Right lobe of liver (tissue), 6 donors: ENCODE data around the gene ARL13B. TPM values are rescaled to one million over a fixed set of nuclear protein-coding genes. Genes with fewer than 3 reads are reported as not detected.

ENCODE experiments used
- ATAC-seq, 4 donors: fragments of 200-7000 bp; cut with Tn5 transposase; one replicate each; pipeline ENCODE4 v1.9.1; 2020; ENCODE audit warnings: mild to moderate bottlenecking in 4 of 4, moderate library complexity in 4 of 4
- DNase-seq, 3 donors: peaks; one replicate each; pipeline ENCODE4 v3.0.0-alpha.2; 2020
- H3K27ac ChIP-seq, 3 donors: fragments of 200-600 bp; one replicate each; pipeline ENCODE4 v1.8.0; 2022
- H3K27me3 ChIP-seq, 2 donors: fragments of 200-600 bp; one replicate each; pipeline ENCODE4 v1.8.0; 2022
- H3K36me3 ChIP-seq, 4 donors: fragments of 200-600 bp; sonication (generic) in 1 of 4; one replicate each; pipeline versions ENCODE4 v1.5.1 to v1.8.0; 2017 to 2022; ENCODE audit warnings: control low read depth in 1 of 4
- H3K4me1 ChIP-seq, 4 donors: fragments of 200-600 bp; sonication (generic) in 1 of 4; one replicate each; pipeline versions ENCODE4 v1.5.1 to v1.8.0; 2017 to 2022; ENCODE audit warnings: control low read depth in 1 of 4
- H3K4me3 ChIP-seq, 3 donors: fragments of 200-600 bp; one replicate each; pipeline ENCODE4 v1.8.0; 2022
- H3K9me3 ChIP-seq, 4 donors: fragments of 200-600 bp; sonication (generic) in 1 of 4; one replicate each; pipeline versions ENCODE4 v1.5.1 to v1.8.0; 2017 to 2022; ENCODE audit warnings: control low read depth in 1 of 4
- CTCF ChIP-seq, 4 donors: fragments of 200-600 bp in 3 of 4; fragments of 450-650 bp in 1 of 4; IDR thresholded peaks; one replicate each; pipeline versions ENCODE4 v1.5.1 to v1.8.0; 2016 to 2022; ENCODE audit warnings: antibody characterized with exemption in 4 of 4, mild to moderate bottlenecking in 2 of 4
- POLR2A ChIP-seq: fragments of 450-650 bp; IDR thresholded peaks from one replicate; pipeline ENCODE4 v1.6.1; 2017; ENCODE audit warnings: antibody characterized with exemption, mild to moderate bottlenecking
- WGBS: methylation state at CpG from one replicate; pipeline ENCODE4 v1.1.6; 2018; ENCODE audit warnings: low coverage, low lambda C conversion rate; ENCODE audit not compliant: insufficient coverage; ENCODE audit errors: missing lambda C conversion rate; 5-methylcytosine and 5-hydroxymethylcytosine counted together
- intact Hi-C, 2 donors: fragments of 100-400 bp; cut with DNase I; formaldehyde crosslinking; loops; one replicate each; pipeline versions ENCODE4 v1.11.2 to v1.14.1; 2022
- total RNA-seq, 6 experiments: library from RNA; depleted of rRNA in 2 of 6; stranded (reverse); fragments of >200 nt in 2 of 6; fragmentation: NEBNext Ultra II Directional in 3 of 6; extraction: Animal tissue kit (Norgen Biotek cat#: 25700) in 3 of 6; gene quantifications; one replicate each; pipeline versions ENCODE4 v1.1.0 to v1.2.4, GENCODE V29; 2016 to 2023
- donor health status: DM: no; HTN: yes; CAD: no.
- donor health status: DM: no; HTN: no; CAD: no.
- donor health status: DM: no; HTN: no; CAD: no.
- donor health status: DM: no; HTN: yes; CAD: no.
- donor health status: DM: no; HTN: yes; CAD: no.

Gene ARL13B
- total RNA-seq, 6 experiments from 2014 or later: 3.9 to 5.6 (median 4.5) TPM

GRCh38 chr3:94081884-94082283 is 101.9 kb downstream of the ARL13B start:
- 89% methylated on average over 5 of the region's 5 CpGs for WGBS
- Histone ChIP-seq H3K4me1 (no peaks in the 10 kb centered on the region), H3K4me3 (no peak overlapping the region), H3K27ac (no peak overlapping the region), H3K36me3 (no peaks in the 10 kb centered on the region), H3K27me3 (no peaks in the 10 kb centered on the region), H3K9me3 (no peaks in the 10 kb centered on the region)
- no peak for ATAC-seq
- intact Hi-C loops: no loop called here
- TF ChIP-seq CTCF (IDR thresholded peaks at IDR 0.05) (no peak), POLR2A (no peak)
- no peak for DNase-seq

- Histone ChIP-seq H3K36me3 (no peaks in the 10 kb centered on the region), H3K27me3 (no peaks in the 10 kb centered on the region), H3K27ac (no peak overlapping the region), H3K4me1 (no peaks in the 10 kb centered on the region), H3K9me3 (no peaks in the 10 kb centered on the region), H3K4me3 (no peak overlapping the region)
- TF ChIP-seq POLR2A: no peak
- TF ChIP-seq CTCF (IDR thresholded peaks at IDR 0.05): no peak
- intact Hi-C loops: no loop called here
- no peak for DNase-seq
- ATAC-seq: no peak
- 88% methylated on average over 7 of the region's 8 CpGs for WGBS
Measured at GRCh38 chr3:94082391-94082937, 102.5 kb downstream of the ARL13B start.

- no peaks in the 10 kb centered on the region for H3K36me3 ChIP-seq
- intact Hi-C loops: no loop called here
- ATAC-seq: peak in 2 of 4 donors; percentile 51 to 60
- DNase-seq: no peak
- WGBS: 53% methylated on average over 4 of the region's 4 CpGs
- H3K27me3 ChIP-seq: no peaks in the 10 kb centered on the region
- H3K27ac ChIP-seq: no peak overlapping the region
- no peaks in the 10 kb centered on the region for H3K4me1 ChIP-seq
- no peak for TF ChIP-seq POLR2A
- TF ChIP-seq CTCF (IDR thresholded peaks at IDR 0.05): no peak
- no peaks in the 10 kb centered on the region for H3K9me3 ChIP-seq
- H3K4me3 ChIP-seq: no peak overlapping the region
Measured at GRCh38 chr3:94083261-94083660, 103.3 kb downstream of the ARL13B start.

GRCh38 chr3:94089126-94089525 is 109.2 kb downstream of the ARL13B start:
- H3K4me1 ChIP-seq: no peaks in the 10 kb centered on the region
- TF ChIP-seq CTCF (IDR thresholded peaks at IDR 0.05) (no peak), POLR2A (no peak)
- H3K36me3 ChIP-seq: no peaks in the 10 kb centered on the region
- H3K4me3 ChIP-seq: no peak overlapping the region
- DNase-seq (no peak), ATAC-seq (no peak)
- H3K27ac ChIP-seq: no peak overlapping the region
- H3K9me3 ChIP-seq: no peaks in the 10 kb centered on the region
- intact Hi-C loops: no loop called here
- no peaks in the 10 kb centered on the region for H3K27me3 ChIP-seq
- WGBS: 100% methylated on average over 1 of the region's 1 CpG

- DNase-seq (no peak), ATAC-seq (no peak)
- WGBS: 85% methylated on average over 1 of the region's 1 CpG
- no peaks in the 10 kb centered on the region for H3K4me1 ChIP-seq
- peaks cover 0 to 7% (median 0%) of the 10 kb centered on the region in 4 donors for H3K36me3 ChIP-seq
- no peaks in the 10 kb centered on the region for H3K27me3 ChIP-seq
- no peak overlapping the region for H3K4me3 ChIP-seq
- no peaks in the 10 kb centered on the region for H3K9me3 ChIP-seq
- no peak overlapping the region for H3K27ac ChIP-seq
- intact Hi-C loops: no loop called here
- no peak for TF ChIP-seq POLR2A
- no peak for TF ChIP-seq CTCF (IDR thresholded peaks at IDR 0.05)
Measured at GRCh38 chr3:94092086-94092485, 112.1 kb downstream of the ARL13B start.
